Neuronal stem cell (in vitro differentiated cells): ENCODE results near the gene EFNB2.

ENCODE experiments used
- DNase-seq: peaks from one replicate; pipeline ENCODE4 v3.0.0-alpha.2; 2013; ENCODE audit warnings: low spot score
- H2AFZ ChIP-seq: one replicate; pipeline ENCODE4 v1.6.1; 2013; ENCODE audit warnings: mild to moderate bottlenecking, low read length, inconsistent platforms
- H2AK5ac ChIP-seq: 2 replicates; pipeline ENCODE4 v1.6.1; 2013; ENCODE audit warnings: low read depth, mild to moderate bottlenecking, inconsistent platforms, low read length, moderate library complexity, mixed read lengths
- H2BK120ac ChIP-seq: 2 replicates; pipeline ENCODE4 v1.6.1; 2013; ENCODE audit warnings: low read depth, mild to moderate bottlenecking, inconsistent platforms, low read length, moderate library complexity, mixed read lengths
- H2BK12ac ChIP-seq: one replicate; pipeline ENCODE4 v1.6.1; 2013; ENCODE audit warnings: low read length, inconsistent platforms
- H2BK15ac ChIP-seq: 2 replicates; pipeline ENCODE4 v1.6.1; 2013; ENCODE audit warnings: mild to moderate bottlenecking, low read length, inconsistent platforms, mixed read lengths
- H2BK5ac ChIP-seq: one replicate; pipeline ENCODE4 v1.6.1; 2013; ENCODE audit warnings: inconsistent platforms, mild to moderate bottlenecking, low read length, moderate library complexity
- H3K14ac ChIP-seq: one replicate; pipeline ENCODE4 v1.6.1; 2013; ENCODE audit warnings: low read length, inconsistent platforms
- H3K18ac ChIP-seq: 2 replicates; pipeline ENCODE4 v1.6.1; 2013; ENCODE audit warnings: low read length, inconsistent platforms
- H3K23ac ChIP-seq: 2 replicates; pipeline ENCODE4 v1.6.1; 2013; ENCODE audit warnings: low read depth, mild to moderate bottlenecking, mixed read lengths, low read length, inconsistent platforms; ENCODE audit not compliant: poor library complexity
- H3K27ac ChIP-seq: replicated peaks from 3 replicates; pipeline ENCODE4 v1.5.1; 2013; ENCODE audit warnings: low read length, inconsistent platforms
- H3K27me3 ChIP-seq, 3 experiments: 2 replicates each; pipeline ENCODE4 v1.6.1; 2013; ENCODE audit warnings: low read length in 3 of 3, mild to moderate bottlenecking in 2 of 3, inconsistent platforms in 1 of 3, low read depth in 1 of 3, mixed read lengths in 1 of 3, moderate library complexity in 1 of 3; ENCODE audit not compliant: control insufficient read depth in 3 of 3, insufficient read depth in 3 of 3
- H3K36me3 ChIP-seq, 2 donors: replicated peaks in 1 of 2; 2 replicates each; pipeline ENCODE4 v1.6.1; 2013; ENCODE audit warnings: low read length in 2 of 2; ENCODE audit not compliant: control insufficient read depth in 2 of 2, insufficient read depth in 2 of 2
- H3K4ac ChIP-seq: 2 replicates; pipeline ENCODE4 v1.6.1; 2013; ENCODE audit warnings: inconsistent platforms, mild to moderate bottlenecking, low read length, moderate library complexity
- H3K4me1 ChIP-seq, 2 donors: 1 replicate in 1 of 2; 2 replicates in 1 of 2; pipeline ENCODE4 v1.6.1; 2013; ENCODE audit warnings: low read length in 2 of 2, low read depth in 1 of 2; ENCODE audit not compliant: control insufficient read depth in 2 of 2, insufficient read depth in 1 of 2
- H3K4me2 ChIP-seq: one replicate; pipeline ENCODE4 v1.6.1; 2013; ENCODE audit warnings: mild to moderate bottlenecking, low read length, inconsistent platforms; ENCODE audit not compliant: insufficient read depth, poor library complexity, severe bottlenecking
- H3K4me3 ChIP-seq, 2 donors: 2 replicates each; pipeline ENCODE4 v1.5.1; 2013; ENCODE audit warnings: low read length in 2 of 2, mild to moderate bottlenecking in 2 of 2, inconsistent platforms in 1 of 2, moderate library complexity in 1 of 2
- H3K79me1 ChIP-seq: one replicate; pipeline ENCODE4 v1.6.1; 2013; ENCODE audit warnings: low read depth, mild to moderate bottlenecking, inconsistent platforms, low read length, moderate library complexity
- H3K9ac ChIP-seq: one replicate; pipeline ENCODE4 v1.6.1; 2013; ENCODE audit warnings: mild to moderate bottlenecking, low read depth, low read length, inconsistent platforms; ENCODE audit not compliant: poor library complexity
- H3K9me3 ChIP-seq, 2 donors: replicated peaks in 1 of 2; 2 replicates each; pipeline versions ENCODE3 to v1.6.1; 2013; ENCODE audit warnings: low read length in 2 of 2, mild to moderate bottlenecking in 2 of 2, inconsistent platforms in 1 of 2, low read depth in 1 of 2, mixed read lengths in 1 of 2, moderate library complexity in 1 of 2; ENCODE audit not compliant: control insufficient read depth in 2 of 2, insufficient read depth in 1 of 2
- H4K8ac ChIP-seq: one replicate; pipeline ENCODE4 v1.6.1; 2013; ENCODE audit warnings: low read depth, mild to moderate bottlenecking, inconsistent platforms, low read length, moderate library complexity
- H4K91ac ChIP-seq: one replicate; pipeline ENCODE4 v1.6.1; 2013; ENCODE audit warnings: low read length, low read depth, mild to moderate bottlenecking, inconsistent platforms; ENCODE audit not compliant: poor library complexity
- WGBS, 2 donors: extraction: QIAGEN DNeasy Blood & Tissue Kit; methylation state at CpG; one replicate each; pipeline ENCODE4 v1.1.7; 2013; ENCODE audit warnings: missing lambda C conversion rate in 2 of 2, mixed read lengths in 1 of 2; ENCODE audit not compliant: insufficient read length in 2 of 2, insufficient replicate concordance in 1 of 2; ENCODE audit errors: extremely low coverage in 2 of 2; 5-methylcytosine and 5-hydroxymethylcytosine counted together

The EFNB2 gene

GRCh38 chr13:106513025-106513983 is 22.2 kb downstream of the EFNB2 start:
- Histone ChIP-seq H3K18ac (no peak overlapping the region), H3K4me1 (peaks cover 2 to 16% of the 10 kb centered on the region in 2 donors), H3K14ac (no peak overlapping the region), H2AFZ (no peak overlapping the region), H3K79me1 (peaks cover 5% of the 10 kb centered on the region), H3K4me2 (peak overlapping the region; percentile 22), H3K4ac (no peak overlapping the region), H3K27ac (peak overlapping the region; percentile 57), H2BK15ac (no peak overlapping the region), H2AK5ac (no peak overlapping the region), H3K9ac (no peak overlapping the region), H3K27me3 (no peaks in the 10 kb centered on the region), H4K8ac (no peak overlapping the region), H2BK12ac (no peak overlapping the region), H3K23ac (no peak overlapping the region), H2BK5ac (no peak overlapping the region), H4K91ac (no peak overlapping the region), H3K36me3 (peaks cover 13 to 96% of the 10 kb centered on the region in 2 donors), H3K9me3 (peaks cover 0 to 20% of the 10 kb centered on the region in 2 donors), H2BK120ac (no peak overlapping the region), H3K4me3 (no peak overlapping the region)
- WGBS, 2 donors = no CpG with 5 or more reads among the region's 8 CpGs
- no peak for DNase-seq

GRCh38 chr13:106507560-106508274 is 27.7 kb downstream of the EFNB2 start:
- no peak overlapping the region for H3K4ac ChIP-seq
- H3K9me3 ChIP-seq = peaks cover 0 to 19% of the 10 kb centered on the region in 2 donors
- no peak overlapping the region for H2AFZ ChIP-seq
- no peak overlapping the region for H3K14ac ChIP-seq
- no peaks in the 10 kb centered on the region for H3K27me3 ChIP-seq
- no peak overlapping the region for H4K8ac ChIP-seq
- H3K4me2 ChIP-seq = no peak overlapping the region
- no peak overlapping the region for H3K23ac ChIP-seq
- peak overlapping the region; percentile 18 for H3K27ac ChIP-seq
- H2BK15ac ChIP-seq = no peak overlapping the region
- no peak overlapping the region for H3K9ac ChIP-seq
- H3K4me3 ChIP-seq = no peak overlapping the region
- no peak overlapping the region for H2BK120ac ChIP-seq
- H3K36me3 ChIP-seq = peaks cover 22 to 100% of the 10 kb centered on the region in 2 donors
- no CpG with 5 or more reads among the region's 11 CpGs for WGBS, 2 donors
- H2BK5ac ChIP-seq = no peak overlapping the region
- H2AK5ac ChIP-seq = no peak overlapping the region
- H3K18ac ChIP-seq = no peak overlapping the region
- no peak overlapping the region for H2BK12ac ChIP-seq
- H3K4me1 ChIP-seq = peaks cover 4 to 5% of the 10 kb centered on the region in 2 donors
- no peak overlapping the region for H4K91ac ChIP-seq
- H3K79me1 ChIP-seq = peaks cover 2% of the 10 kb centered on the region
- no peak for DNase-seq

- Histone ChIP-seq H4K8ac (no peak overlapping the region), H3K9me3 (peaks cover 0 to 27% of the 10 kb centered on the region in 2 donors), H3K4me1 (peaks cover 4 to 5% of the 10 kb centered on the region in 2 donors), H3K27me3 (no peaks in the 10 kb centered on the region), H2BK15ac (no peak overlapping the region), H3K23ac (no peak overlapping the region), H2BK120ac (no peak overlapping the region), H3K14ac (no peak overlapping the region), H3K18ac (no peak overlapping the region), H2BK5ac (no peak overlapping the region), H3K4ac (no peak overlapping the region), H3K9ac (no peak overlapping the region), H3K4me3 (no peak overlapping the region), H3K4me2 (no peak overlapping the region), H3K79me1 (peaks cover 2% of the 10 kb centered on the region), H3K36me3 (peaks cover 20 to 99% of the 10 kb centered on the region in 2 donors), H4K91ac (no peak overlapping the region), H2BK12ac (no peak overlapping the region), H2AFZ (no peak overlapping the region), H2AK5ac (no peak overlapping the region), H3K27ac (no peak overlapping the region)
- DNase-seq = no peak
- WGBS, 2 donors = no CpG with 5 or more reads among the region's 2 CpGs
These were observed 29.2 kb downstream of the EFNB2 start for GRCh38 chr13:106506286-106506685.

GRCh38 chr13:106505732-106506131 is 29.7 kb downstream of the EFNB2 start:
- Histone ChIP-seq H2BK5ac (no peak overlapping the region), H2BK15ac (no peak overlapping the region), H3K9ac (no peak overlapping the region), H3K18ac (no peak overlapping the region), H2BK12ac (no peak overlapping the region), H3K27me3 (no peaks in the 10 kb centered on the region), H2AK5ac (no peak overlapping the region), H3K27ac (no peak overlapping the region), H3K14ac (no peak overlapping the region), H3K9me3 (peaks cover 0 to 25% of the 10 kb centered on the region in 2 donors), H2AFZ (no peak overlapping the region), H4K91ac (no peak overlapping the region), H2BK120ac (no peak overlapping the region), H4K8ac (no peak overlapping the region), H3K4ac (no peak overlapping the region), H3K4me2 (no peak overlapping the region), H3K4me1 (peaks cover 4 to 5% of the 10 kb centered on the region in 2 donors), H3K4me3 (no peak overlapping the region), H3K23ac (no peak overlapping the region), H3K36me3 (peaks cover 18 to 99% of the 10 kb centered on the region in 2 donors), H3K79me1 (peaks cover 2% of the 10 kb centered on the region)
- no CpG with 5 or more reads among the region's 4 CpGs for WGBS, 2 donors
- no peak for DNase-seq
